Inferior parietal cortex (tissue), 1 donor: ENCODE measurements around the gene TTL.

ENCODE experiments used
- DNase-seq: peaks from one replicate; pipeline ENCODE4 v3.0.0-alpha.2; 2016; ENCODE audit errors: extremely low spot score

The TTL gene

GRCh38 chr2:112583497-112584133, 101.7 kb downstream of the TTL start:
- DNase-seq = peak; percentile 51

GRCh38 chr2:112584134-112584890, 102.4 kb downstream of the TTL start, which contains the start of gene CHCHD5:
Gene CHCHD5 (plus strand): TSS chr2:112584609. CDS start chr2:112584648, 39 bp downstream.
- DNase-seq = peak; percentile 98

GRCh38 chr2:112584891-112585250, 102.9 kb downstream of the TTL start:
- no peak for DNase-seq

- no peak for DNase-seq
These were observed 103.4 kb downstream of the TTL start for GRCh38 chr2:112585400-112585799.

GRCh38 chr2:112585873-112586464, 104.0 kb downstream of the TTL start:
- no peak for DNase-seq

GRCh38 chr2:112588611-112589045, 106.7 kb downstream of the TTL start:
- DNase-seq = no peak
